Mesothelial cell of epicardium (in vitro differentiated cells): ENCODE results near the gene IL15RA. TPM values are rescaled to one million over a fixed set of nuclear protein-coding genes. Genes with fewer than 3 reads are reported as not detected.

Experiments used
- DNase-seq, 2 experiments: peaks; one replicate each; pipeline ENCODE4 v3.0.0; 2021; ENCODE audit warnings: low spot score in 2 of 2; ENCODE audit not compliant: unreplicated experiment in 2 of 2
- H3K27ac Mint-ChIP-seq: 2 replicates; pipeline ENCODE4 v1.8.0; 2021; ENCODE audit warnings: mixed read lengths
- H3K27me3 Mint-ChIP-seq: 2 replicates; pipeline ENCODE4 v1.8.0; 2021; ENCODE audit warnings: low read depth, mixed read lengths
- H3K36me3 Mint-ChIP-seq: 2 replicates; pipeline ENCODE4 v1.8.0; 2021; ENCODE audit warnings: mixed read lengths
- H3K4me1 Mint-ChIP-seq: 2 replicates; pipeline ENCODE4 v1.8.0; 2021; ENCODE audit warnings: mixed read lengths
- H3K4me3 Mint-ChIP-seq: 2 replicates; pipeline ENCODE4 v1.8.0; 2021; ENCODE audit warnings: mild to moderate bottlenecking, moderate library complexity, mixed read lengths
- H3K9me3 Mint-ChIP-seq: 2 replicates; pipeline ENCODE4 v1.8.0; 2021; ENCODE audit warnings: mixed read lengths
- CTCF ChIP-seq: fragments of 200-600 bp; sonication (generic); IDR thresholded peaks from one replicate; pipeline ENCODE4 v1.5.0; 2021; ENCODE audit warnings: antibody characterized with exemption; ENCODE audit not compliant: unreplicated experiment
- total RNA-seq: library from RNA; stranded (reverse); gene quantifications from 3 replicates; pipeline ENCODE4 v1.2.1, GENCODE V29; 2021

IL15RA gene
- total RNA-seq = not detected in 3 replicates

GRCh38 chr10:5977471-5978229 is at the start of gene IL15RA:
TSS of gene IL15RA (minus strand) at chr10:5977543. CDS start at chr10:5977492, 51 bp downstream.
- Mint-ChIP-seq H3K4me3 (peak within 1 kb of the TSS; percentile 74), H3K27ac (no peak within 1 kb of the TSS), H3K4me1 (peaks cover 8% of the 10 kb centered on the region), H3K36me3 (no peaks in the 10 kb centered on the region), H3K27me3 (peaks cover 73% of the 10 kb centered on the region), H3K9me3 (no peaks in the 10 kb centered on the region)
- peak in 1 of 2 experiments; percentile 57 for DNase-seq
- TF ChIP-seq CTCF = no peak

GRCh38 chr10:6025683-6026255 is 48.4 kb upstream of the IL15RA start:
- DNase-seq = no peak
- no peak overlapping the region for H3K27ac Mint-ChIP-seq
- peaks cover 10% of the 10 kb centered on the region for H3K9me3 Mint-ChIP-seq
- peaks cover 27% of the 10 kb centered on the region for H3K27me3 Mint-ChIP-seq
- H3K4me1 Mint-ChIP-seq = no peaks in the 10 kb centered on the region
- H3K4me3 Mint-ChIP-seq = no peak overlapping the region
- no peak for TF ChIP-seq CTCF
- H3K36me3 Mint-ChIP-seq = peaks cover 3% of the 10 kb centered on the region

GRCh38 chr10:6024334-6024682 is 47.0 kb upstream of the IL15RA start:
- no peak overlapping the region for H3K4me3 Mint-ChIP-seq
- H3K9me3 Mint-ChIP-seq = no peaks in the 10 kb centered on the region
- peaks cover 29% of the 10 kb centered on the region for H3K27me3 Mint-ChIP-seq
- no peak for DNase-seq
- no peaks in the 10 kb centered on the region for H3K36me3 Mint-ChIP-seq
- TF ChIP-seq CTCF = no peak
- H3K4me1 Mint-ChIP-seq = no peaks in the 10 kb centered on the region
- no peak overlapping the region for H3K27ac Mint-ChIP-seq

- H3K27me3 Mint-ChIP-seq = peaks cover 33% of the 10 kb centered on the region
- peaks cover 4% of the 10 kb centered on the region for H3K9me3 Mint-ChIP-seq
- no peak overlapping the region for H3K27ac Mint-ChIP-seq
- H3K36me3 Mint-ChIP-seq = no peaks in the 10 kb centered on the region
- H3K4me1 Mint-ChIP-seq = no peaks in the 10 kb centered on the region
- no peak for TF ChIP-seq CTCF
- no peak overlapping the region for H3K4me3 Mint-ChIP-seq
- no peak for DNase-seq
Measured at GRCh38 chr10:6023661-6024333, 46.5 kb upstream of the IL15RA start.

GRCh38 chr10:6022660-6023059 is 45.3 kb upstream of the IL15RA start:
- Mint-ChIP-seq H3K36me3 (no peaks in the 10 kb centered on the region), H3K4me1 (no peaks in the 10 kb centered on the region), H3K4me3 (no peak overlapping the region), H3K27ac (no peak overlapping the region), H3K27me3 (peaks cover 31% of the 10 kb centered on the region), H3K9me3 (peaks cover 4% of the 10 kb centered on the region)
- no peak for TF ChIP-seq CTCF
- DNase-seq = no peak
